ENCODE data around the gene EXD1. TPM values are rescaled to one million over a fixed set of nuclear protein-coding genes. Genes with fewer than 3 reads are reported as not detected.

EXD1 gene
- total and polyA plus RNA-seq, 7 donors = 0.03 TPM; not detected in 6

DNA sequence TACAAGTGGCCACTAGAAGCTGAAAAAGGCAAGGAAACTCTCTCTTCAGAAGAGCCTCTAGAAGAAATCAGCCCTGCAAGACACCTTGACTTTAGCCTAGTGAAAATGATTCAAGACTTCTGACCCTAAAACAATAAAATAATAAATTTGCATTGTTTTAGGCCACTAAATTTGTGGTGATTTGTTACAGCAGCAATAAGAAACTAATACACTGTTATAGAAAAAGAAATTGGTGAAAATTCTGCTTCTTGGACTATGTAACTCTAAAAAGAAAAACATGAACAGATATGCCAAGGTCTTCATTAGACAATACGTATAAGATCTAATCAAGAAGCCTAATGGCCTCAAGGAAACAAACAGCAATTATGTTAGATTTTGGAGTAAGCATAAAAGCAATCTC, 36.1 kb downstream of the EXD1 start:
- no peak for DNase-seq
- Histone ChIP-seq H3K9me3 (no peaks in the 10 kb centered on the region), H3K4me1 (peaks cover 0 to 6% (median 0%) of the 10 kb centered on the region in 4 donors), H3K27ac (no peak overlapping the region), H3K36me3 (no peaks in the 10 kb centered on the region), H3K4me3 (no peak overlapping the region), H3K27me3 (no peaks in the 10 kb centered on the region)
- WGBS, 2 donors = 94 to 96% methylated on average over 1 of the region's 1 CpG
- intact Hi-C loops (cut with DNase I) = no loop called here
- TF ChIP-seq POLR2AphosphoS5 (IDR thresholded peaks at IDR 0.05) = no peak
- no peak for TF ChIP-seq EP300 (IDR thresholded peaks at IDR 0.05)
- no peak for TF ChIP-seq POLR2A (IDR thresholded peaks at IDR 0.05)
- TF ChIP-seq, protein P1, sequence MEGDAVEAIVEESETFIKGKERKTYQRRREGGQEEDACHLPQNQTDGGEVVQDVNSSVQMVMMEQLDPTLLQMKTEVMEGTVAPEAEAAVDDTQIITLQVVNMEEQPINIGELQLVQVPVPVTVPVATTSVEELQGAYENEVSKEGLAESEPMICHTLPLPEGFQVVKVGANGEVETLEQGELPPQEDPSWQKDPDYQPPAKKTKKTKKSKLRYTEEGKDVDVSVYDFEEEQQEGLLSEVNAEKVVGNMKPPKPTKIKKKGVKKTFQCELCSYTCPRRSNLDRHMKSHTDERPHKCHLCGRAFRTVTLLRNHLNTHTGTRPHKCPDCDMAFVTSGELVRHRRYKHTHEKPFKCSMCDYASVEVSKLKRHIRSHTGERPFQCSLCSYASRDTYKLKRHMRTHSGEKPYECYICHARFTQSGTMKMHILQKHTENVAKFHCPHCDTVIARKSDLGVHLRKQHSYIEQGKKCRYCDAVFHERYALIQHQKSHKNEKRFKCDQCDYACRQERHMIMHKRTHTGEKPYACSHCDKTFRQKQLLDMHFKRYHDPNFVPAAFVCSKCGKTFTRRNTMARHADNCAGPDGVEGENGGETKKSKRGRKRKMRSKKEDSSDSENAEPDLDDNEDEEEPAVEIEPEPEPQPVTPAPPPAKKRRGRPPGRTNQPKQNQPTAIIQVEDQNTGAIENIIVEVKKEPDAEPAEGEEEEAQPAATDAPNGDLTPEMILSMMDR (IDR thresholded peaks at IDR 0.05) = no peak

DNA sequence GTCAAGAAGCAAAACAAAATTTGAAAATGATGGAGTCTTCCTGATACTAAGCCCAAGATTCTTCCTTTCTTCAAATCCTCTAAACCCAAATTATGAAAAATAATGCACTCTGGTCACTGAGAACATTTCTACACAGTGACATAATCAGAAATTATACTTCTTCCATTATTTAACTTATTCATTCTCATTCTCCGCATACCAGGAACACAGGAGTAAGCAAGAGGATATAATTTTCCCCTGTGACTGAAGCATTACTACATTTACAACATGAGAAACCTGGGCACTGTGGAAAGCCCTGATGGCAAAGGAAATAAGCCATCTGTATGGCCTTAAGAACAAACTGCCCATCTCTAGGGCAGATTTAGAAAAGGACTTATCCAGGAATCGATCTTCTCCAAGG, 47.0 kb downstream of the EXD1 start:
- Histone ChIP-seq H3K27me3 (no peaks in the 10 kb centered on the region), H3K27ac (no peak overlapping the region), H3K4me1 (no peaks in the 10 kb centered on the region), H3K9me3 (no peaks in the 10 kb centered on the region), H3K36me3 (no peaks in the 10 kb centered on the region), H3K4me3 (no peak overlapping the region)
- WGBS, 2 donors = 71 to 86% methylated on average over 2 of the region's 2 CpGs
- no peak for DNase-seq
- TF ChIP-seq, protein P1 (IDR thresholded peaks at IDR 0.05) = no peak
- TF ChIP-seq POLR2A (IDR thresholded peaks at IDR 0.05) = no peak
- TF ChIP-seq EP300 (IDR thresholded peaks at IDR 0.05) = no peak
- no peak for TF ChIP-seq POLR2AphosphoS5 (IDR thresholded peaks at IDR 0.05)
- intact Hi-C loops (cut with DNase I) = loop anchor here (10.0 kb wide), 1 partner anchor 159 kb away; no protein-coding TSS in a partner anchor

DNA sequence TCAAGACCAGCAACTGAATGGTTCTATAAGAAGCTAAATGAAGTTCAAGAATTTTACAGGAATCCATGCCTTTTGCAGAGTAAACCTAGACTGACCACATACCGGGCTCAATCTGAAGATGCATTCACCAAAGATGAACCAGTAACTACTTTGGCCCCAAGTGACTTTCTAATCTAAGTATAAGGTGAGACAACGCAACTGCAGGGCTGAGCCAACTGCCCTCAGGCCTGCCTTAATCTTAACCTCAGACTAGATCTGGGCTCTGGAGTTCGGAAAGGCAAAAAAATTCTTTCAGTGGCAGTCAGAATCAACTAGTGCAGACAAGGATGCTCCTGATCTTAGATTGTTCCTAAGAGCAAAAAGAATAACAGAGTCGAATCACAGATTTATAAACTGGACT, 48.3 kb downstream of the EXD1 start:
- TF ChIP-seq, protein P1 (IDR thresholded peaks at IDR 0.05) = no peak
- TF ChIP-seq POLR2AphosphoS5 (IDR thresholded peaks at IDR 0.05) = no peak
- no peak for TF ChIP-seq EP300 (IDR thresholded peaks at IDR 0.05)
- TF ChIP-seq POLR2A (IDR thresholded peaks at IDR 0.05) = no peak
- H3K4me1 ChIP-seq = no peaks in the 10 kb centered on the region
- intact Hi-C loops (cut with DNase I) = loop anchor here (10.0 kb wide), 1 partner anchor 157 kb away; no protein-coding TSS in a partner anchor
- no peaks in the 10 kb centered on the region for H3K9me3 ChIP-seq
- no peaks in the 10 kb centered on the region for H3K27me3 ChIP-seq
- DNase-seq = no peak
- 52 to 66% methylated on average over 4 of the region's 4 CpGs for WGBS, 2 donors
- no peaks in the 10 kb centered on the region for H3K36me3 ChIP-seq
- no peak overlapping the region for H3K4me3 ChIP-seq
- no peak overlapping the region for H3K27ac ChIP-seq

DNA sequence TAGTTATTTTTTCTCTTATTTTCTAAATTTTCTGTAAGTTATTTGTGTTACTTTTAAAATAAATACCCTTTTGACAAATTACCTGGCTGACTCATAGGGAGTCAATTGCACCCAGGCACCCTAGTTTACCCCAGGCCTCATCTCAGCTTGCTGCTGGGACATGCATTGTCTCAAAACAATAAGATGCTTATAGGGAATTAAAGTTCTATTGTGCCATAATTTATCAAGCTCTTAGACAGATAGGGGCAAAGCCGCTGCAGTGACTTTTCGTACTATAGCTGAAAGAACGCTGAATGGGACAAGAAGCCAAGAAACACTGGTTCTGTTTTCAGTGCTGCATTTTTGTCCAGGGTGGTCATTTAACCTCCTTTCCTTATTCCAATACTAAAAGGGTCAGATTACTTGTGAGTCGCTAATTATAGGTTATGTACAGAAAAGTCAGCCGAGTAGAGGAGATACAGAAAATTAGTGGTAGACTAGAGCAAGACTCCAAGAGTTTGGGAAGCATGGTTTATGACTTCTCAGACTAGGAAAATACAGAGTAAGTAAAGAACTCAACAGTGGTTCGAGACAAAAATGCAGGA, 50.3 kb downstream of the EXD1 start:
- DNase-seq = no peak
- H3K4me1 ChIP-seq = no peaks in the 10 kb centered on the region
- H3K36me3 ChIP-seq = no peaks in the 10 kb centered on the region
- H3K27me3 ChIP-seq = no peaks in the 10 kb centered on the region
- WGBS, 2 donors = 83 to 92% methylated on average over 6 of the region's 6 CpGs
- no peaks in the 10 kb centered on the region for H3K9me3 ChIP-seq
- no peak for TF ChIP-seq POLR2AphosphoS5 (IDR thresholded peaks at IDR 0.05)
- TF ChIP-seq POLR2A (IDR thresholded peaks at IDR 0.05) = no peak
- TF ChIP-seq EP300 (IDR thresholded peaks at IDR 0.05) = no peak
- TF ChIP-seq, protein P1 (IDR thresholded peaks at IDR 0.05) = no peak
- no peak overlapping the region for H3K4me3 ChIP-seq
- intact Hi-C loops (cut with DNase I) = loop anchor here (10.0 kb wide), 1 partner anchor 155 kb away; no protein-coding TSS in a partner anchor
- H3K27ac ChIP-seq = no peak overlapping the region

DNA sequence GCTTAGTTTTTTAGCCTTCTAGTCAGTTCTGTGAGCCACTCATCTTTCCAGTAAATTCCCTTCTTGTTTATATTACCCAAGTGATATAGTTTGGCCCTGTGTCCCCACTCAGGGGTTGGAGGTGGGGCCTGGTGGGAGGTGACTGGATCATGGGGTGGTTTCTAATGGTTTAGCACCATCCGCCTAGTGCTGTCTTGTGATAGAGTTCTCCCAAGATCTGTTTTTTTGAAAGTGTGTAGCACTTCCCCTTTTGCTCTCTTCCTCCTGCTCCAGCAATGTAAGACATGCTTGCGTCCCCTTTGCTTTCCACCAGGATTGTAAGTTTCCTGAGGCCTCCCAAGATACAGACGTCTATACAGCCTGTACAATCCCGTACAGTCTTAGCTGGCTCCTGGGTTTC, 60.8 kb downstream of the EXD1 start:
- intact Hi-C loops (cut with DNase I) = no loop called here
- Histone ChIP-seq H3K27ac (no peak overlapping the region), H3K4me3 (no peak overlapping the region), H3K9me3 (no peaks in the 10 kb centered on the region), H3K4me1 (no peaks in the 10 kb centered on the region), H3K27me3 (no peaks in the 10 kb centered on the region), H3K36me3 (no peaks in the 10 kb centered on the region)
- 72 to 89% methylated on average over 4 of the region's 4 CpGs for WGBS, 2 donors
- TF ChIP-seq EP300 (IDR thresholded peaks at IDR 0.05) (no peak), POLR2AphosphoS5 (IDR thresholded peaks at IDR 0.05) (no peak), POLR2A (IDR thresholded peaks at IDR 0.05) (no peak)
- TF ChIP-seq, protein P1 (IDR thresholded peaks at IDR 0.05) = no peak
- no peak for DNase-seq
